GM21423 (cell line): Measurements from ENCODE around the gene TMPRSS6.
A peak's percentile ranks its signal among the peaks of the same experiment; 100 is the strongest.

Experiments
- ATAC-seq: cut with Tn5 transposase; IDR thresholded peaks from one replicate; pipeline ENCODE4 v1.9.1; 2021; ENCODE audit warnings: mild to moderate bottlenecking, moderate library complexity; ENCODE audit not compliant: unreplicated experiment

TMPRSS6 gene

DNA sequence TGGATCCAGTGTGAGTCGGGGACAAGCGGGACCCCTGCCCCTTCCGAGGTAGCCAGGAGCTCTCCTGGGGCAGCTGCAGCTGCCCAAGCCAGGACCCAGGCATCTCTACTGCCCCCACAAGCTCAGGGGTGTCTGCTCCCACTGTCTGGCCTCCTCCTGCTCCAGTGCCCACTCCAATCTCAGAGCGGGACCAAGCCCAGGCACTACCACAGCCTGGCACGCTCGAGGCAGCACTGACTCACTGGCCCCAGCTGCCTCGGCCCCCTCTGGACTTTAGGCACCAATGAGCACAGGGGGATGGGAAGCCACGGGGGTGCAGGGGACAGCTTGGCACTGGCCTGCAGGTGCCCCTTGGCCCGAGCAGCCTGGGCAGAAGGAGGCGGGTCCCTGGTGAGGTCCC lies 32.0 kb upstream of the TMPRSS6 start:
- no peak for ATAC-seq

DNA sequence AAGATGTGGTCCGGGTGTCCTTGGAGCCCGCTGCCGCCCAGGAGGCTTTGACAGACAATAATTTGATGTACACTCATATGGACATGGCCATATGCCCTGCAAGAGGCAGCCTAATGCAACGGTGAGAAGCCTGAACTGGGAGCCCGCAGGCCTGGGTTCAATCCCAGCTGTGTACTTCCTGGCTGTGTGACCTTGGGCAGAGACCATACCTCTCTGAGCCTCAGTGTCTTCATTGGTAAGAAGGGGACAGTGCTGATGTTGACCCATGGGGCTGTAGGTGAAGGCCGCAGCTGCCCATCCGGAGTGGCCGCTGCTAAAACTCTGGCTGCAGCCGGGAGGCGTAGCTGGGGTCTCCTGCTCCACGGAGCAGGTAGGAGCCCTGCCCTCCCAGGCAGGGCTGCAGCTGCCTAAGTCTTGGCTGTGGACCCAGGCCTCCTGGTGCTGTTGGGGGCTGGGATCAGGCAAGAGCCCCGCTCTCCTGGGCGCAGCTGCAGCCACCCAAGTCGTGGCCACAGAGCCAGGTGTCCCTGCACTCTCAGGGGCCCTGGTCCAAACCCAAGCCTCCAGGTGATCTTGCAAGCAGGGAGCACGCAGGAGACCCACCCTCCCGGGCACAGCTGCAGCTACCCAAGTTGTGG lies 31.3 kb upstream of the TMPRSS6 start:
- ATAC-seq, result no peak

DNA sequence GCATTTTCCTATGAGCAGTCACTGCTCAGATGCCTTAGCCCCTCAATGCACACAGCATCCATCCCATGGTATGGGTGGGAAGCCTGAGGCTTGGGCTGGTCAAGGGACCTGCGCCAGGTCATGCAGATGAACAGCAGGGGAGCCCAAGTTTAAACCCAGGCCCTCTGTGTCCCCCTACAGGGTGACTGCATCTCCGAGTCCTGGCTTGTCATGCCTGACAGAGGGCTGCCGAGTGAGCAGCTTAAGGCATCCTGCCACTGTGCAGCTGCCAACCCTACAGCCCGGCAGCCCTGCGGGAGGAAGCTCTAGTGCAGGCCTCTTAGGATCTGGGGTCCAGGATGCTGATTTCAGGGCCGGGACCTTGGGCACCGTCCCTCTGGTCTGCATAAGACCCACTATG lies 30.2 kb upstream of the TMPRSS6 start:
- no peak for ATAC-seq

DNA sequence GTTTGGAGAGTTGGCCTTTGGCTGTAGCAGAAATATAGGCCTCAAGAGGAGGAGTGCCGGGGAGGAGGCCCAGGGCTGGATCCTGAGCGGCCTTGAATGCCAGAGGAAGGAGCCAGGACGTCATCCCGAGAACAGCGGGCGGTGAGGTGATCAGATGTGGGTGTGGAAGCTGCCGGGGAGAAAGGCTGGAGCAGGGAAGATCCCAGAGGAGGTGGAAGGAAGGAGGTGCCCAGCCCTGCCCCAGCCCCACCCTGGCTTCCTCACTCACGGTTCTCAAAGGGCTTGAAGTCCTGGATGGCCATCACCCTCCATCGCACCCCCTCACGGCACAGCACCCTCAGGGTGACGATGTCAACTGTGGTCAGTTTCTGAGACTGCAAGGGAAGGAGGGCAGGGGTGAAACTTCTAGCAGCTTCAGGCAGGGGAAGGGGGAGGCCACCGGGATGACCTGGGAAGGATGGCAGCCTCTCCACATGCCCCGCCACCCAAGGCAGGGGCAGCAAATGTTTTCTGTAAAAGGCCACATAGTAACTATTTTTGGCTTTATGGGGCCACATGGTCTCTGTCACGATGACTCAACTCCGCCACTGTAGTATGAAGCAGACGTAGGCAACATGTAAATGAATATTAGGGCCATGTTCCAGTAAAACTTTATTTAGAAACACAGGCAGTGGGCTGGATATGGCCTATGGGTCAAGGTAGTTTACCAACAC lies 29.5 kb upstream of the TMPRSS6 start:
- no peak for ATAC-seq

- no peak for ATAC-seq
Measured at GRCh38 chr22:37137903-37138665, 28.6 kb upstream of the TMPRSS6 start.

GRCh38 chr22:37137131-37137530 lies 27.6 kb upstream of the TMPRSS6 start:
- ATAC-seq, result no peak

GRCh38 chr22:37135023-37135422 lies 25.5 kb upstream of the TMPRSS6 start:
- no peak for ATAC-seq

GRCh38 chr22:37133304-37134018 lies 23.9 kb upstream of the TMPRSS6 start:
- ATAC-seq, result no peak

GRCh38 chr22:37132773-37133172 lies 23.3 kb upstream of the TMPRSS6 start:
- no peak for ATAC-seq

GRCh38 chr22:37129866-37130441 lies 20.4 kb upstream of the TMPRSS6 start:
- no peak for ATAC-seq

DNA sequence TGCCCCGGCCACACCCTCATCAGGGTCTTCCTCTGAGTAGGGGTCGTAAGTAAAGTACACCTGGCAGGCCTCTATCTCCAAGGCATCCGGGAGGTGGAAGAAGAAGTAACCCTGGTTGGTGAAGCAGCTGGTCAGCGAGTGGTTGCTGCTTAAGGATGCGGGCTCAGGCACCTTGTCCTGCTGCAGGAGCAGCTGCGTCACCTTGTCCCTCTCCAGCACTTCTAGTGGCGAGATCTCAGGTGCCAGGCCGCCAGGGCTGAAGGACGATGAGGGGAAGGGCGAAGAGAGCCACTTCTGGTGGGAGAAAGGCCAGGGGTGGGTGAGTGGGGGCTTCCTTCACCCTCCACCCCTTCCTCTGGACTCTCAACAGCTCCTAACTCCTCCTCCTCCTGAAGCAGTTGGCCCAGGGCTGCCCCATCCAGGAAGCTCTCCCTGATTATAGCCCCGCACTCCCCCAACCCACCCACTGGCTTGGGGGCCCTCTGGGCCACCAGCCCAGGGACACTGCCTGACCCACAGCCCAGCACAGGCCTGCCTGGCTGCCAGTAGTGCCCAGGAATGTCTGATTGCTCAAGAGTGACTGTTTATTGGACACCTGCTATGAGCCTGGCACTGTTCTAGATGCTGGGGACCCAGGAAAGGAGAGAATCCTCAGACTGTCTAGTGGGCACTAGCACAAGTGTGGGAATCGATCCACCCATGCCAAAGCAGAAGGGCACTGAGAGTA lies 19.2 kb upstream of the TMPRSS6 start:
- no peak for ATAC-seq

- no peak for ATAC-seq
Measured at GRCh38 chr22:37127350-37127878, 17.9 kb upstream of the TMPRSS6 start.

- ATAC-seq, result no peak
Measured at GRCh38 chr22:37126882-37127281, 17.4 kb upstream of the TMPRSS6 start.

DNA sequence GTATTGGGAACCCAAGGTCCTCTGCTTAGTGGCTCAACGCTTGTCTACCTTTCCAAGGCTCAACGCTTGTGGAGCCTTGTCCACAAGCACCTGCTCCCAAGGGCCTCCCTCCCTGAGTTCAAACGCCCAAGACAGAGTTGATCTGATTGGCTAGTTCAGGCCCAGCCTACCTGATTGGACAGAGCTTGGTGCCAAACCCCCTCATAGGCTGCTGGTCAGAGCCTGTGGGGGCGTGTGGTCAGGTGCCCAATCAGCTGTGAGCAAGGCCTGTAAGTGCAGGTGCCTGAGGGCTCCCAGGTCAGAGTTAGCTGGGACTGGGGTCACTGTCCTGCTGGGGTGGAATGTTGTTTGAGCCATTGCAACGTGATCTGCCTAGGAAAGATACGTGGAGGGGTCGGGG lies 16.9 kb upstream of the TMPRSS6 start:
- no peak for ATAC-seq

DNA sequence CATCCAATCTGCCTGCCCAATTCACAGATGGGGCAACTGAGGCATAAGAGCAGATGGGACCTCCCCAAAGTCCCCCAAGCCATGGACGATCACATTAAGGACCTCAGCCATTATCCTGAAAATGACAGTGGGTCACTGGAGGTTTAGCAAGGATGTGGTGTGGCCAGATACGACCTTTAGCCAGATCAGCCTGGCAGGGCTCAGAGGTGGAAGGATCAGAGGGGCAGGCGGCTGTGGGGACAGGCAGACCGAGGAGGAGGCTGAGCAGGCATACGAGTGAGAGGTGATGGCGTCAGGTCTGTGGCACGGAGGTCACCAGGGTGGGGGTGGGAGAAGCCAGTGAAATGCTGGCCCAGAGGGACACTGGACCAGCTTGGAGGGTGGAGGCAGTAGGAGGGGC lies 14.1 kb upstream of the TMPRSS6 start:
- ATAC-seq, result no peak

- no peak for ATAC-seq
Measured at GRCh38 chr22:37122598-37123180, 13.2 kb upstream of the TMPRSS6 start.

GRCh38 chr22:37121887-37122591 lies 12.5 kb upstream of the TMPRSS6 start:
- ATAC-seq, result peak; percentile 87

DNA sequence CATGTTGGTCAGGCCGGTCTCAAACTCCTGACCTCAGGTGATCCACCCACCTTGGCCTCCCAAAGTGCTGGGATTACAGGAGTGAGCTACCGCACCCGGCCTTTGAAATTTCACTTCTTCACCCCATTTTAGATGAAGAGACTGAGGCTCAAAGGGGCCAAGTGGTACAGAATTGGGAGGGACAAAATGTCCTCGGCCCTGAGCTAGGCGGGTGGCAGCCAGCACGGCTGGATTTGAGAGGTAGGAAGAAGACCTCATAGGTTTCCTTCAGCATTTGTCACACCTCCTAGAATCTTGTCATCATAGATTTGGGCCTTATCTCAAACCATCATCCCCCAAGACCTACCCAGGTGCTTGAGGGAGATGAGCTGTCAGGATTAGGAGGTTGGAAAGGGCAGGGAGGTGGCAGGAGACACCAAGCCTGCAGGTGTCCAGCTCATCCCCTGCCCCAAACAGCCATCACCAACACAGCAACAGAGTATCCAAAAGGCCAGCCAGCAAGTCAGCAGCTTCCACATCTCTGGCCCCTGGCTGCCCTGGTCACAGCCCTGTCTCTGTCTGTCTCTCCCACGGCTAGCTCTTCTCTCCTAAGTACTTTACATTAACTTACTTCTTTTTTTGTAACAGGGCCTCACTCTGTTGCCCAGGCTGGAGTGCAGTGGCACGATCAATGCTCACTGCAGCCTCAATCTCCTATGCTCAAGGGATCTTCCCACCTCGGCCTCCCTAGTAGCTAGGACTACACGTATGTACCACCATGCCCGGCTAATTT lies 11.2 kb upstream of the TMPRSS6 start:
- no peak for ATAC-seq
